Activated CD8-positive, alpha-beta T cell treated with anti-CD3 and anti-CD28 coated beads, Interleukin-2, amount 10 ng/mL, durations not matched to agents 7 days and 5 days (primary cell): ENCODE results near the gene EIF4ENIF1. TPM values are rescaled to one million over a fixed set of nuclear protein-coding genes. Genes with fewer than 3 reads are reported as not detected.
"Not testable (repeated sequence)": the region's sequence is repeated elsewhere in the genome, so short reads cannot be mapped to it uniquely, and the experiment has no call there.

ENCODE experiments used
- ATAC-seq: fragments of 150-1000 bp; cut with Tn5 transposase; one replicate; pipeline ENCODE4 v1.10.0; 2021; ENCODE audit warnings: moderate library complexity
- CTCF ChIA-PET: fragments of 350-600 bp; sonication (Branson Sonifier 250); formaldehyde crosslinking; loops from one replicate; lab custom pipeline; 2021; ENCODE audit warnings: antibody characterized with exemption; lab: Charles Lee
- POLR2A ChIA-PET: fragments of 350-600 bp; sonication (Branson Sonifier 250); formaldehyde crosslinking; loops from one replicate; lab custom pipeline; 2021; ENCODE audit warnings: antibody characterized with exemption; lab: Charles Lee
- DNase-seq: peaks from one replicate; pipeline ENCODE4 v3.0.0-alpha.2; 2020
- H3K27ac Mint-ChIP-seq: one replicate; pipeline ENCODE4 v1.8.0; 2021; ENCODE audit warnings: mild to moderate bottlenecking, mixed read lengths
- H3K27me3 Mint-ChIP-seq: one replicate; pipeline ENCODE4 v1.8.0; 2021; ENCODE audit warnings: low read depth, mixed read lengths
- H3K36me3 Mint-ChIP-seq: one replicate; pipeline ENCODE4 v1.8.0; 2021; ENCODE audit warnings: low read depth, mixed read lengths
- H3K4me1 Mint-ChIP-seq: one replicate; pipeline ENCODE4 v1.8.0; 2021; ENCODE audit warnings: low read depth, mixed read lengths
- H3K4me3 Mint-ChIP-seq: one replicate; pipeline ENCODE4 v1.8.0; 2021; ENCODE audit warnings: mild to moderate bottlenecking, mixed read lengths
- H3K9me3 Mint-ChIP-seq: one replicate; pipeline ENCODE4 v1.8.0; 2022; ENCODE audit warnings: mixed read lengths; ENCODE audit not compliant: insufficient read depth
- total RNA-seq, 2 experiments: library from RNA; stranded (reverse); gene quantifications; one replicate each; pipeline ENCODE4 v1.2.3, GENCODE V29; 2021

Gene EIF4ENIF1
- total RNA-seq, 2 experiments from 2014 or later = 34.6 to 39.3 TPM

GRCh38 chr22:31441652-31442051 lies 48.0 kb downstream of the EIF4ENIF1 start:
- Mint-ChIP-seq H3K9me3 (no peaks in the 10 kb centered on the region), H3K27ac (no peak overlapping the region), H3K4me1 (peaks cover 3% of the 10 kb centered on the region), H3K36me3 (peaks cover 62% of the 10 kb centered on the region), H3K27me3 (no peaks in the 10 kb centered on the region), H3K4me3 (no peak overlapping the region)
- ATAC-seq = no peak
- CTCF ChIA-PET = no interaction called here
- DNase-seq = no peak
- POLR2A ChIA-PET = no interaction called here

DNA sequence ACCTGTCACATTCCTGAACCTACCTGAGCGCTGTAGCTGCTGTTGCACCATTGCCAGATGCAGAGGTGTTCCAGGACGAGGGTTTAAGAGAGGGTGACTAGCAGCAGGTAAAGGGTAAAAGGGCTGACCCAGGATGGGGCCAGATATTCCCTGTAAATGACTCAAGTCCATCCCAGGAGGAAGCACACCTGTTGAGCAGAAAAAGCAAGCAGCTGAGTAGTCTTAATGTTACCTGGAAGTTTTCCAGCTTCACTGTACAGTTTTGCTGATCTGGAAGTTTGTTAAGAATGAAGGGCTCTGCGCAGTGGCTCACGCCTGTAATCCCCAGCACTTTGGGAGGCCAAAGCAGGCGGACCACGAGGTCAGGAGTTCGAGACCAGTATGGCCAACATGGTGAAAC lies 49.0 kb downstream of the EIF4ENIF1 start:
- Mint-ChIP-seq H3K9me3 (no peaks in the 10 kb centered on the region), H3K27ac (no peak overlapping the region), H3K36me3 (peaks cover 68% of the 10 kb centered on the region), H3K4me3 (no peak overlapping the region), H3K27me3 (no peaks in the 10 kb centered on the region), H3K4me1 (peaks cover 3% of the 10 kb centered on the region)
- ATAC-seq = no peak
- ChIA-PET CTCF (no interaction called here), POLR2A (no interaction called here)
- DNase-seq = no peak

- POLR2A ChIA-PET = no interaction called here
- peaks cover 66% of the 10 kb centered on the region for H3K36me3 Mint-ChIP-seq
- H3K9me3 Mint-ChIP-seq = no peaks in the 10 kb centered on the region
- no peaks in the 10 kb centered on the region for H3K27me3 Mint-ChIP-seq
- no peak overlapping the region for H3K4me3 Mint-ChIP-seq
- H3K27ac Mint-ChIP-seq = no peak overlapping the region
- CTCF ChIA-PET = interaction anchor here (1.1 kb wide), 1 partner anchor 8 kb away, joined by 3 read pairs; no protein-coding TSS in a partner anchor
- no peak for ATAC-seq
- no peak for DNase-seq
- peaks cover 3% of the 10 kb centered on the region for H3K4me1 Mint-ChIP-seq
These were observed 49.8 kb downstream of the EIF4ENIF1 start for GRCh38 chr22:31439808-31440207.

DNA sequence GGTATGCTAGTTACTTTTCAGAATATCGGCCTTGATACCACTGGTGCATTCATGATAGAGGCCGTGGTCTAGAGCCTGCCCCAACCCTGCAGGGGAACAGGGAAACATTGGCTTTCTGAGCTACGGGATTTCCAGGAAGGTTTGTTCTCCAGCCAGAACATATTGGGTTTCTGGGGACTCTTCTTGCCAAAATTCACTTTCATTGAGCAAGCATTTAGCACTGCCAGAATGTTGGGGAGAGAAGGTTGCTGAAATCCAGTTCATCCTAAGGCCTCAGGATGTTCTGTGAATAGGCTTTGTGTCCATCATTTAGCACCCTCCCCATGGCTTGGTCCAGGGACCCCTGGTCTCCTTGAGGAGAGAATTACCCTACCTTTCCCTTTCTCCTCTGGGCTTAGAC lies 53.5 kb downstream of the EIF4ENIF1 start:
- Mint-ChIP-seq H3K4me1 (peaks cover 3% of the 10 kb centered on the region), H3K27ac (no peak overlapping the region), H3K27me3 (no peaks in the 10 kb centered on the region), H3K36me3 (peaks cover 68% of the 10 kb centered on the region), H3K9me3 (no peaks in the 10 kb centered on the region), H3K4me3 (no peak overlapping the region)
- POLR2A ChIA-PET = no interaction called here
- CTCF ChIA-PET = interaction anchor here (0.7 to 1.3 kb wide), 2 partner anchors 9 to 16 kb away, joined by 3 read pairs; no protein-coding TSS in a partner anchor
- ATAC-seq (no peak), DNase-seq (no peak)

DNA sequence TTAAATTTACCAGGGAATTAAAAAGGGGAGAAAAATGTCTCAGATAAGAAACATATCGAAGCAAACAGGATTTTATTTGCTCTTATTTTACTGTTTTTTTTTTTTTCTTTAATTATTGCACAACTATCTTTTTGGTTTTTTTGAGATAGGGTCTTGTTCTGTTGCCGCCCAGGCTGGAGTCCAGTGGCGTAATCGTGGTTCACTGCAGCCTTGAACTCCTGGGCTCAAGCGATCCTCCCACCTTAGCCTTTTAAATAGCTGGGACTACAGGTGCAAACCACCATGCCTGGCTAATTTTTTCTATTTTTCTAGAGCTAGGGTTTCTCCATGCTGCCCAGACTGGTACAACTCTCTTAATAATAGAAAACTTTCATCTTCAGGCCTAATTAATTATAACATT lies 57.7 kb downstream of the EIF4ENIF1 start:
- Mint-ChIP-seq H3K9me3 (no peaks in the 10 kb centered on the region), H3K27ac (no peak overlapping the region), H3K27me3 (no peaks in the 10 kb centered on the region), H3K36me3 (peaks cover 71% of the 10 kb centered on the region), H3K4me3 (no peak overlapping the region), H3K4me1 (peaks cover under 1% of the 10 kb centered on the region)
- no peak for ATAC-seq
- DNase-seq = no peak
- ChIA-PET POLR2A (interaction anchor here (0.6 kb wide), 2 partner anchors 8 to 17 kb away, joined by 3 read pairs; no protein-coding TSS in a partner anchor), CTCF (interaction anchor here (1.7 kb wide), 1 partner anchor 19 kb away, joined by 6 read pairs; no protein-coding TSS in a partner anchor)

DNA sequence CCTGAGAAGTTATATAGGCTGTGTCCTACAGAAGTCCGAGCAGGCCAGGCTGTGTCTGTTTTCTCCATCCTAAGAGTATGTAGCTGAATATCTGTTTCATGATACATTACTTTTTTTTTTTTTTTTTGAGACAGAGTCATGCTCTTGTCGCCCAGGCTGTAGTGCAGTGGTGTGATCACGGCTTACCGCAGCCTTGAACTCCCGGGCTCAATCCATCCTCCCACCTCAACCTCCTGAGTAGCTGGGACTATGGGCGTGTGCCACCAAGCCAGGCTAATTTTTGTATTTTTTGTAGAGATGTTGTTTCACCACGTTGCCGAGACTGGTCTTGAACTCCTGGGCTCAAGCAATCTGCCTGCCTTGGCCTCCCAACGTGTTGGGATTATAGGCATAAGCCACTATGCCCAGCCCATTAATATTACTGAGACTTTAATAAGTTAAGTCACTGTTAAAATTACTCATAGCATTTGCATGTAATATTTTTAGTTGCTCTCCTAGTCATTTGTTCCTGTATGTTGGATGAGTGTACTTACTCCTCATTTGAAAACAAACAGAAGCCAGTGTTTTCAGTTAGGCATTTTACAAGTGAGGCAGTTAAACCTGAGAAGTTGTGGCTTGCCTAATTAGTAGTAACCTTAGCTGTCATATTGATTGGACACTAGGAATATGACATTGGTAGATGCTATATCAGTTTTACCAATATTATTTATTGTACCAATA lies 64.2 kb downstream of the EIF4ENIF1 start:
- Mint-ChIP-seq H3K4me3 (no peak overlapping the region), H3K36me3 (peaks cover 63% of the 10 kb centered on the region), H3K27ac (no peak overlapping the region), H3K9me3 (no peaks in the 10 kb centered on the region), H3K4me1 (no peaks in the 10 kb centered on the region), H3K27me3 (no peaks in the 10 kb centered on the region)
- ATAC-seq (no peak), DNase-seq (no peak)
- ChIA-PET CTCF (no interaction called here), POLR2A (interaction anchor here (0.8 kb wide), 1 partner anchor 145 kb away, joined by 3 read pairs; no protein-coding TSS in a partner anchor)

DNA sequence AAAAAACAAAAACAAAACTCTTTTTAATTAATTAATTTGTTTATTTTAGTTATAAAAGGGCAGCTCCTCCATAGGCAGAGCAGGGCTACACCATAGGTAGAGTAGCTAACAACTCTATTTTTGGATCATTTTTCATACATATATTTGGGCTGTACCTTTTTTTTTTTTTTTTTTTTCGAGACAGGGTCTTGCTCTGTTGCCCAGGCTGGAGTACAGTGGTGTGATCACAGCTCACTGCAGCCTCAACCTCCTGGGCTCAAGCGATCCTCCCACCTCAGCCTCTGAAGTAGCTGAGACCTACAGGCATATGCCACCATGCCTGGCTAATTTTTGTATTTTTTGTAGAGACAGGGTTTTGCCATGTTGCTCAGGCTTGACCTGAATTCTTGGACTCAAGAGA lies 87.3 kb downstream of the EIF4ENIF1 start:
- H3K4me3 Mint-ChIP-seq, H3K27me3 Mint-ChIP-seq, DNase-seq, H3K27ac Mint-ChIP-seq, POLR2A ChIA-PET, ATAC-seq, CTCF ChIA-PET, H3K9me3 Mint-ChIP-seq: not testable (repeated sequence)
- peaks cover 44% of the 10 kb centered on the region for H3K36me3 Mint-ChIP-seq
- H3K4me1 Mint-ChIP-seq = peaks cover 24% of the 10 kb centered on the region

DNA sequence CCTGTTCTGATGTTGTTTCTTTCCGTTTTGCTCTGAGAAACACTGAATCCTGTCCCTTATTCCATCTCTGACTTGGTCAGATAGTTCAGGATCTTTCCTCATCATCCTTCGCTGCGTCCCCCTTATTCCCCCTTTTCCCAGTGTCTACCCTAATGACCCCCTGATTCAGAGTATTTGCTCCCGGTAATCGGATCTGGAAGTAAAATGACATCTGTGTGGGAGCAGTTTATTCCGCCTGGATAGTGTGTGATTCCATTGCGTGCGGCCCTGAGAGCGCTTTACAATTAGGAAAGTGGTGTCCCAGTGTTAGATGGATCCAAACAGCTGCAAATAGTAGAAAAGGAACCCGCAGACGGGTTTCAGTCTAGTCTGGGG lies 89.6 kb downstream of the EIF4ENIF1 start:
- peaks cover 26% of the 10 kb centered on the region for H3K36me3 Mint-ChIP-seq
- H3K9me3 Mint-ChIP-seq = no peaks in the 10 kb centered on the region
- CTCF ChIA-PET = interaction anchor here (0.8 kb wide), 1 partner anchor 292 kb away, joined by 3 read pairs; the partner anchor contains the start of gene SELENOM
- DNase-seq = no peak
- ATAC-seq = no peak
- H3K4me1 Mint-ChIP-seq = peaks cover 24% of the 10 kb centered on the region
- POLR2A ChIA-PET = interaction anchor here (1.3 to 3.9 kb wide), 3 partner anchors 53 to 230 kb away, joined by 4 to 24 read pairs (median 5); partner anchors contain the start of gene PATZ1
- H3K4me3 Mint-ChIP-seq = peak overlapping the region; percentile 94
- no peaks in the 10 kb centered on the region for H3K27me3 Mint-ChIP-seq
- H3K27ac Mint-ChIP-seq = peak overlapping the region; percentile 93

- CTCF ChIA-PET = no interaction called here
- Mint-ChIP-seq H3K4me1 (peaks cover 24% of the 10 kb centered on the region), H3K27me3 (peaks cover 1% of the 10 kb centered on the region), H3K9me3 (no peaks in the 10 kb centered on the region), H3K36me3 (peaks cover 26% of the 10 kb centered on the region), H3K27ac (peak within 1 kb of the TSS; percentile 93), H3K4me3 (peak within 1 kb of the TSS; percentile 94)
- POLR2A ChIA-PET = interaction anchor here (0.6 to 3.9 kb wide), 4 partner anchors 53 to 231 kb away, joined by 3 to 24 read pairs (median 4); partner anchors contain the start of gene PATZ1
- peak; percentile 98 for DNase-seq
- ATAC-seq = peak; percentile 99
These were observed 90.2 kb downstream of the EIF4ENIF1 start, which contains the start of gene DRG1 for GRCh38 chr22:31399211-31400022. TSS of gene DRG1 (plus strand) at chr22:31399604. CDS start at chr22:31399684, 80 bp downstream.

DNA sequence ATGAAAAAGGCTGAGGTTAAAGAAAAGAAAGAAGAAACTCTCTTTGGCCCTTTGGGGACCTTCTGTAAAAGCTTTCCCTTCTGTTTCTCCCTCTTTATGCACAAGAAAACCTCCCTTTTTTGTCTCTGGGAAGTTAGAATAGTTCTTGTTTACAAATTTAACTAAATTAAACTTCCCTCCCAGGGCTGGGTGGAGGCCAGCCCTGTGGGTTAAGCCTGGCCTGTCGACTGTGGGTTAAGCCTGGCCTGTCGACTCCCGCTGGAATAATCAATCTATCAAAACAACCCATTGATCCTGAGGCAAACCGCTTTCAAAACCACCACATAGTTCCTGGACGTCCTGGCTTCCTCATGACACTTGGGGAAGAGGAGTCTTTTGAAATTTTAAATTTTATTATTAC lies 91.4 kb downstream of the EIF4ENIF1 start:
- Mint-ChIP-seq H3K9me3 (no peaks in the 10 kb centered on the region), H3K27me3 (peaks cover 3% of the 10 kb centered on the region), H3K4me1 (peaks cover 24% of the 10 kb centered on the region), H3K4me3 (no peak overlapping the region), H3K27ac (no peak overlapping the region), H3K36me3 (peaks cover 24% of the 10 kb centered on the region)
- DNase-seq = no peak
- POLR2A ChIA-PET = interaction anchor here (1.1 to 3.9 kb wide), 2 partner anchors 51 to 53 kb away, joined by 3 to 24 read pairs; partner anchors contain the start of gene PATZ1
- CTCF ChIA-PET = no interaction called here
- no peak for ATAC-seq

DNA sequence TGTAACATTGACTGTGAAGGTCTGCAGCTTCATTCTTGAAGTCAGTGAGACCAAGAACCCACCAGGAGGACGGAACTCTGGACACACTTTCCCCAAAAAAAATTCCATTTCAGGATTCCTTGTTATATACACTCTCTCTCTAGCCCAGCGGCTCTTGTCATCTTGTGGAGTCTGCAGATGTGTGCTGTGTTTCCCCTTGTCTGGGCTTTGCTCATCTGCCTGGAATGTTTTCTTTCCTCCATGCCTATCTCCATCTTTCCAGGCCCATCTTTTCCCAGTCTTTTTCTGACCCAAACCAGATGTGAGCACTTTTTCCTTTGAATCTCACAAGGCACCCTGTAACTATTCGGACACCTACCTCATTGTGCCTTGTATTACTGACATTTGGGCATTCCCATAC lies 95.3 kb downstream of the EIF4ENIF1 start:
- H3K27me3 Mint-ChIP-seq = peaks cover 3% of the 10 kb centered on the region
- DNase-seq (no peak), ATAC-seq (no peak)
- H3K4me1 Mint-ChIP-seq = peaks cover 3% of the 10 kb centered on the region
- H3K27ac Mint-ChIP-seq = no peak overlapping the region
- CTCF ChIA-PET = no interaction called here
- no peaks in the 10 kb centered on the region for H3K36me3 Mint-ChIP-seq
- POLR2A ChIA-PET = interaction anchor here (0.6 kb wide), 1 partner anchor 472 kb away, joined by 3 read pairs; no protein-coding TSS in a partner anchor
- H3K4me3 Mint-ChIP-seq = no peak overlapping the region
- no peaks in the 10 kb centered on the region for H3K9me3 Mint-ChIP-seq
